HCT116 (cell line): ENCODE data around the gene PBXIP1. TPM values are rescaled to one million over a fixed set of nuclear protein-coding genes. Genes with fewer than 3 reads are reported as not detected.

Experiments used
- ATAC-seq: fragments of 200-7000 bp; cut with Tn5 transposase; 2 replicates; pipeline ENCODE4 v1.9.1; 2020; ENCODE audit warnings: mild to moderate bottlenecking, moderate library complexity
- BruUV-seq: library from RNA; stranded (reverse); fragments of 400-500 nt; replicated peaks from 2 replicates; lab custom pipeline; 2021; lab: Mats Ljungman, UMichigan
- CTCF ChIA-PET: fragments of 300-600 bp; sonication (Branson Sonifier 250); formaldehyde crosslinking; loops from one replicate; lab custom pipeline; 2021; ENCODE audit warnings: antibody characterized with exemption; lab: Charles Lee
- POLR2A ChIA-PET: fragments of 300-600, 350-600 bp; sonication (Branson Sonifier 250); formaldehyde crosslinking; loops from one replicate; lab custom pipeline; 2021; ENCODE audit warnings: antibody characterized with exemption; lab: Charles Lee
- RAD21 ChIA-PET, 2 experiments: fragments of 300-600 bp; sonication (Branson Sonifier 250); formaldehyde crosslinking; loops; one replicate each; lab custom pipeline; 2023; ENCODE audit warnings: low total read pairs in 2 of 2; ENCODE audit not compliant: uncharacterized antibody in 2 of 2, unreplicated experiment in 2 of 2, low non-redundant PET in 1 of 2; lab: Charles Lee
- DNase-seq: peaks from one replicate; pipeline ENCODE4 v3.0.0-alpha.2; 2010; ENCODE audit warnings: low read depth, low spot score
- H2AFZ ChIP-seq: fragments of 200-600 bp; shearing (Covaris generic), sonication (generic); 2 replicates; pipeline ENCODE4 v1.6.1; 2017; ENCODE audit warnings: low read depth, mixed run types, mixed read lengths, antibody characterized with exemption, low read length; ENCODE audit not compliant: poor library complexity, severe bottlenecking
- H3K27ac ChIP-seq: 2 replicates; pipeline ENCODE4 v1.5.1; 2012; ENCODE audit warnings: low read depth, low read length
- H3K27me3 ChIP-seq: fragments of 200-600 bp; sonication (generic); 2 replicates; pipeline ENCODE4 v1.6.1; 2016; ENCODE audit warnings: mixed run types, low read length, mixed read lengths; ENCODE audit not compliant: insufficient read depth
- H3K36me3 ChIP-seq, 2 experiments: fragments of 200-500 bp in 1 of 2; fragments of 200-600 bp in 1 of 2; sonication (Bioruptor generic) in 1 of 2; sonication (generic) in 1 of 2; 2 replicates each; pipeline versions ENCODE4 v1.5.1 to v1.6.1; 2014 to 2016; ENCODE audit warnings: low read length in 2 of 2, inconsistent platforms in 1 of 2, mixed read lengths in 1 of 2, mixed run types in 1 of 2; ENCODE audit not compliant: insufficient read depth in 2 of 2, control insufficient read depth in 1 of 2
- H3K4me1 ChIP-seq, 2 experiments: fragments of 200-600 bp in 1 of 2; sonication (generic) in 1 of 2; 2 replicates each; pipeline versions ENCODE4 v1.5.1 to v1.6.1; 2012 to 2017; ENCODE audit warnings: low read length in 2 of 2, inconsistent platforms in 1 of 2, mild to moderate bottlenecking in 1 of 2, mixed read lengths in 1 of 2, mixed run types in 1 of 2, moderate library complexity in 1 of 2; ENCODE audit not compliant: insufficient read depth in 2 of 2, control insufficient read depth in 1 of 2
- H3K4me2 ChIP-seq: fragments of 200-600 bp; sonication (generic); 2 replicates; pipeline ENCODE4 v1.6.1; 2017; ENCODE audit warnings: mixed run types, low read length, mixed read lengths
- H3K4me3 ChIP-seq, 2 experiments: fragments of 200-600 bp in 1 of 2; sonication (generic) in 1 of 2; replicated peaks in 1 of 2; 2 replicates each; pipeline ENCODE4 v1.5.1; 2011 to 2016; ENCODE audit warnings: low read length in 2 of 2, control low read depth in 1 of 2, low read depth in 1 of 2, mild to moderate bottlenecking in 1 of 2, mixed read lengths in 1 of 2, mixed run types in 1 of 2
- H3K79me2 ChIP-seq: fragments of 200-600 bp; sonication (generic); 2 replicates; pipeline ENCODE4 v1.6.1; 2017; ENCODE audit warnings: mild to moderate bottlenecking, mixed run types, low read length, moderate library complexity, mixed read lengths; ENCODE audit not compliant: insufficient read depth
- H3K9ac ChIP-seq: fragments of 200-600 bp; sonication (generic); 2 replicates; pipeline ENCODE4 v1.6.1; 2016; ENCODE audit warnings: low read length, mixed read lengths
- H3K9me2 ChIP-seq: fragments of 200-600 bp; sonication (generic), shearing (Covaris generic); 2 replicates; pipeline ENCODE4 v1.6.1; 2017; ENCODE audit warnings: mixed run types, mild to moderate bottlenecking, moderate library complexity; ENCODE audit not compliant: insufficient read depth
- H3K9me3 ChIP-seq, 2 experiments: fragments of 200-500 bp in 1 of 2; fragments of 200-600 bp in 1 of 2; sonication (Bioruptor generic) in 1 of 2; sonication (generic) in 1 of 2; 2 replicates each; pipeline ENCODE4 v1.6.1; 2014 to 2017; ENCODE audit warnings: low read length in 2 of 2, mixed read lengths in 2 of 2, inconsistent platforms in 1 of 2, low read depth in 1 of 2, mild to moderate bottlenecking in 1 of 2, mixed run types in 1 of 2, moderate library complexity in 1 of 2; ENCODE audit not compliant: control insufficient read depth in 1 of 2, insufficient read depth in 1 of 2
- H4K20me1 ChIP-seq: fragments of 200-600 bp; sonication (generic), shearing (Covaris generic); 2 replicates; pipeline ENCODE4 v1.6.1; 2017; ENCODE audit warnings: mixed run types, mild to moderate bottlenecking, moderate library complexity; ENCODE audit not compliant: insufficient read depth
- ATF3 ChIP-seq: IDR thresholded peaks from 2 replicates; pipeline ENCODE4 v1.6.1; 2012
- ZBTB33 ChIP-seq: IDR thresholded peaks from 2 replicates; pipeline ENCODE4 v1.6.1; 2011; ENCODE audit warnings: mild to moderate bottlenecking, low read length, moderate library complexity; ENCODE audit not compliant: insufficient replicate concordance; ENCODE audit errors: extremely low read depth
- intact Hi-C: fragments of 100-400 bp; cut with micrococcal nuclease; formaldehyde crosslinking; loops from 2 replicates; pipeline ENCODE4 v1.10.0; 2022
- total RNA-seq: library from RNA; stranded (reverse); gene quantifications from one replicate; pipeline ENCODE4 v1.2.1, GENCODE V29; 2021; ENCODE audit not compliant: unreplicated experiment

Gene PBXIP1
- total RNA-seq, 1 experiment from 2014 or later, result 12.6 TPM

- peak overlapping the region; percentile 76 for H3K9ac ChIP-seq
- H3K27me3 ChIP-seq, result no peaks in the 10 kb centered on the region
- H3K9me3 ChIP-seq, result no peaks in the 10 kb centered on the region
- DNase-seq (no peak), ATAC-seq (no peak)
- H3K9me2 ChIP-seq, result no peaks in the 10 kb centered on the region
- no peaks in the 10 kb centered on the region for H3K79me2 ChIP-seq
- peaks cover 15 to 46% of the 10 kb centered on the region in 2 experiments for H3K4me1 ChIP-seq
- ChIA-PET RAD21 (interaction anchor here in 1 of 2 experiments (0.5 kb wide), 1 partner anchor 128 kb away, joined by 3 read pairs; no protein-coding TSS in a partner anchor), POLR2A (interaction anchor here (0.7 to 1.3 kb wide), 2 partner anchors 23 to 130 kb away, joined by 3 to 4 read pairs; partner anchors contain the start of gene PYGO2), CTCF (interaction anchor here (0.8 kb wide), 1 partner anchor 123 kb away, joined by 3 read pairs; no protein-coding TSS in a partner anchor)
- intact Hi-C loops, result no loop called here
- H3K4me3 ChIP-seq, result peak overlapping the region; percentile 58 to 62
- H3K36me3 ChIP-seq, result no peaks in the 10 kb centered on the region
- no peaks in the 10 kb centered on the region for H4K20me1 ChIP-seq
- H3K4me2 ChIP-seq, result peak overlapping the region; percentile 83
- no TSS peak for BruUV-seq
- H3K27ac ChIP-seq, result peak overlapping the region; percentile 67
- TF ChIP-seq ZBTB33 (no peak), ATF3 (no peak)
- no peak overlapping the region for H2AFZ ChIP-seq
Measured at GRCh38 chr1:154937988-154938386, 17.9 kb downstream of the PBXIP1 start.
